Skeletal muscle cell (primary cell): ENCODE data around the gene MVP.

Experiments used
- DNase-seq: peaks from one replicate; pipeline ENCODE4 v3.0.0-alpha.2; 2010; ENCODE audit warnings: low read depth
- H3K4me3 ChIP-seq: 2 replicates; pipeline ENCODE4 v1.5.1; 2011; ENCODE audit warnings: low read depth, mild to moderate bottlenecking, control low read depth, low read length, moderate library complexity

MVP gene

GRCh38 chr16:29802416-29802935 is 17.8 kb upstream of the MVP start:
- no peak overlapping the region for H3K4me3 ChIP-seq
- DNase-seq = no peak

DNA sequence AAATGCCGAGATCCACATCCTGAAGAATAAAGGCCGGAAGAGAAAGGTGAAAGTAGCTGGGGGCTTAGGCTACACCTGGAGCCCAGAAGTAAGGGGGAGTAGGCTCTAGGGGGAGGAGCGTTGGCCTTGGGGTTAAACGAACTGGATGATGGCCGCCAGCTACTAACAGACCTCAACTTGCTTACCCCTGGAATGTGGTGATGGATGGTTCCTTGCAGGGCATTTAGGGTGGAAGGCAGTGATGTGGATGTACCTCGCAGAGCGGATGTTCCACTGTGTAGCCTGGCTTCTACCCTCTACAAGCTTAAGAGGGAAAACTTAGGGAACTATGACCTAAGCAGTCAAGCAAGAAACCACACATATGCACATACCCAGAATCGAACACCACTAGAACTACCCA is 16.2 kb upstream of the MVP start:
- no peak overlapping the region for H3K4me3 ChIP-seq
- DNase-seq = no peak

DNA sequence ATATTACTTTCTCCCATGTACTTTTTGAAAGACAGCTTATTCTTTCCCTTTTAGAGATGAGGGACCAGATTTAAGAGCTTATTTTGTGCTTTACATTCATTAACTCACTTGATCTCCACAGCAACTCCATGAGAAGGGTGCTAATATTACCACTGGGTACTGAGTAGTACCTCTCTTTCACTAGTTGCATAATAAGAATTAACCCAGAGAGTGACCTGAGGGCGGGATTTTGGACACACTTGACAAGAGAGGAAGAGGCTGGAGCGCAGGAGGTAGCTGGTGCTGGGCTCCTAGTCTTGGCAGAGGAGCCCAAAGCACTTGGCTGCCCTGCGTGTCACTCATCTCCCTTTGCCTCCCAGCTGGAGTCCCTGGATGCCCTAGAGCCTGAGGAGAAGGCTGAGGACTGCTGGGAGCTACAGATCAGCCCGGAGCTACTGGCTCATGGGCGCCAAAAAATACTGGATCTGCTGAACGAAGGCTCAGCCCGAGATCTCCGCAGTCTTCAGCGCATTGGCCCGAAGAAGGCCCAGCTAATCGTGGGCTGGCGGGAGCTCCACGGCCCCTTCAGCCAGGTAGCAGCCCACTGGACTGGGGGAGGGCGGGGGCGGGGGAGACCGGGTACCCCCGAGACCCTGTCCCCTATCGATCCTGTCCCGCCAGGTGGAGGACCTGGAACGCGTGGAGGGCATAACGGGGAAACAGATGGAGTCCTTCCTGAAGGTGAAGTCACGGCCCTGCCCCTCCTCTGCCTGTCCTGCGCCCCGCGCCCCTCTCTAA is 15.6 kb upstream of the MVP start:
- DNase-seq = no peak

GRCh38 chr16:29805232-29806098 is 14.8 kb upstream of the MVP start:
- peak; percentile 91 for DNase-seq
- H3K4me3 ChIP-seq = peak overlapping the region; percentile 72

More for the DNA sequence above, 15.6 kb upstream of the MVP start:
- peak overlapping the region; percentile 72 for H3K4me3 ChIP-seq

GRCh38 chr16:29806099-29806579 is 14.1 kb upstream of the MVP start, which contains the start of gene MAZ:
Gene MAZ, plus strand, starts transcription at chr16:29806529. Its CDS starts 173 bp downstream, at chr16:29806702.
- H3K4me3 ChIP-seq = peak within 1 kb of the TSS; percentile 72
- peak; percentile 81 for DNase-seq

DNA sequence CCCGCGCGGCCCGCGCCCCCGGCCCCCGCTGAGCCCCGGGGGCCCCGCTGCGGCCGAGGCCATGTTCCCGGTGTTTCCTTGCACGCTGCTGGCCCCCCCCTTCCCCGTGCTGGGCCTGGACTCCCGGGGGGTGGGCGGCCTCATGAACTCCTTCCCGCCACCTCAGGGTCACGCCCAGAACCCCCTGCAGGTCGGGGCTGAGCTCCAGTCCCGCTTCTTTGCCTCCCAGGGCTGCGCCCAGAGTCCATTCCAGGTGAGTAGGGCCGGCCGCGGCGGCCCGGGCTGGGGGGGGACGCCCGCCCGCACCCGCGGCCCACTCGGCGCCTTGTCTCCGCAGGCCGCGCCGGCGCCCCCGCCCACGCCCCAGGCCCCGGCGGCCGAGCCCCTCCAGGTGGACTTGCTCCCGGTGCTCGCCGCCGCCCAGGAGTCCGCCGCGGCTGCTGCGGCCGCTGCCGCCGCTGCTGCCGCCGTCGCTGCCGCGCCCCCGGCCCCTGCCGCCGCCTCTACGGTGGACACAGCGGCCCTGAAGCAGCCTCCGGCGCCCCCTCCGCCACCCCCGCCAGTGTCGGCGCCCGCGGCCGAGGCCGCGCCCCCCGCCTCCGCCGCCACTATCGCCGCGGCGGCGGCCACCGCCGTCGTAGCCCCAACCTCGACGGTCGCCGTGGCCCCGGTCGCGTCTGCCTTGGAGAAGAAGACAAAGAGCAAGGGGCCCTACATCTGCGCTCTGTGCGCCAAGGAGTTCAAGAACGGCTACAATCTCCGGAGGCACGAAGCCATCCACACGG is 13.4 kb upstream of the MVP start:
- peak overlapping the region; percentile 61 for H3K4me3 ChIP-seq

GRCh38 chr16:29807426-29808218 is 12.6 kb upstream of the MVP start:
- peak; percentile 79 for DNase-seq
- peak overlapping the region; percentile 60 for H3K4me3 ChIP-seq

More for the DNA sequence above, 13.4 kb upstream of the MVP start:
- no peak for DNase-seq

- H3K4me3 ChIP-seq = peak overlapping the region; percentile 60
- no peak for DNase-seq
These were observed 11.9 kb upstream of the MVP start for GRCh38 chr16:29808219-29808900.

DNA sequence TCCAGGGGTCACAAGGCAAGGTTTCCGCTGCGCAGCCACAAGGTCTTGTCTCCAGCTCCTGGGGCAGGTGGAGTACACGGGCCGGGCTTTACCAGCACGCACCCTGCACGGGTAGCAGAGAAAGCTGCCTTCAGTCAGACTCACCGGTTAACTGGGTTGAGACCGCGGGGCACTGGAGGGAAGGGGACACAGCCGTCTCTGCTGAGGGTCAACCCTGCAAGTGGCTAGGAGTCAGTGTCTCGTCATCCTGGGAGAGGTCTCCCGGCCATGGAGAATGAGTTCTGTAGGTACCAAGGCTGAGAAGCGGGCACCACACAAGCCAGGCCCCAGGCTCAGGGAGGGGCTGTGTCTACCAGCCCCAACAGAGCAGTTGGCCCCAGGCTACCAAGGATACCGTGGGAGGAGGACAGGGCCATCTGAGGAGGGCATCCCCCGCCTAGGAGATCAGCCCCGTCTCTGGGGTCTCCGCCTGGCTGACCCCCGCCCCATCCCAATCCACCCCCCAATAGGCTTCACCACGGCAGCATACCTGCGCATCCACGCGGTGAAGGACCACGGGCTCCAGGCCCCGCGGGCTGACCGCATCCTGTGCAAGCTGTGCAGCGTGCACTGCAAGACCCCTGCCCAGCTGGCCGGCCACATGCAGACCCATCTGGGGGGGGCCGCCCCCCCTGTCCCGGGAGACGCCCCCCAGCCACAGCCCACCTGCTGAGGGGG is 11.1 kb upstream of the MVP start:
- peak overlapping the region; percentile 60 for H3K4me3 ChIP-seq
- DNase-seq = no peak

DNA sequence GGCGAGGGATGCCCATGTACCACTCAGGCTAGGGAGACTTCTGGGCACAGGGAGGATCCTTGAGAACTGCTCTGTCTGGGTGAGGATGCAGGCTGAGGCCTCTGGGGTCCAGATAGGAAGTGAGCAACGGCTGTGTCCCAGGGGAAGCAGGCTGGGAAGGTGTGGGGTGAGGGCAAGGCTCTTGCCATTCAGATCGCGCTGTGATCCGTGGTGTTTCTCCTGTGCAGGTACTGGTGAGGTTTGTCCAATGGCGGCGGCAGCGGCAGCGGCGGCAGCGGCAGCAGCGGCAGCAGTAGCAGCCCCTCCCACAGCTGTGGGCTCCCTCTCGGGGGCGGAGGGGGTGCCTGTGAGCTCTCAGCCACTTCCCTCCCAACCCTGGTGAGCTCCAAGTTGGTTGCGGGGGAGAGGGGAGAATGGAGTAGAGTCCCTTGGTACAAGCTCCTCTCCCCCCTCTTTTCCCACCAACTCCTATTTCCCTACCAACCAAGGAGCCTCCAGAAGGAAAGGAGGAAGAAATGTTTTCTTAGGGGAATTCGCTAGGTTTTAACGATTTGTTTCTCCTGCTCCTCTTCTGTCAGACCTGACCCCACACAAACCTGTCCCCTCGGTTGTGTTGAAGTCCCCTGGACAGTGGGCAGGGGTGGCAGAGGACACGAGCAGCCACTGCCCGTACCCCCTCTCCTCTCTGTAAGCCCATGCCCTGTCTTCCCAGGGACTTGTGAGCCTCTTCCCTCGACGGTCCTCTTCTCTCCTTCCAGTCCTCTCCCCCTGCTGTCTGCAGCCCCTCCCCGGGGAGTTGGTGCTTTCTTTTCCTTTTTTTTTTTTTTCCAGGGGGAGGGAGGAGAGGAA is 10.2 kb upstream of the MVP start:
- H3K4me3 ChIP-seq = peak overlapping the region; percentile 22
- DNase-seq = no peak

- DNase-seq = no peak
- H3K4me3 ChIP-seq = peak overlapping the region; percentile 13
These were observed 9.5 kb upstream of the MVP start for GRCh38 chr16:29810699-29811169.

- H3K4me3 ChIP-seq = peak overlapping the region; percentile 68
- DNase-seq = peak; percentile 92
These were observed 8.9 kb upstream of the MVP start for GRCh38 chr16:29811170-29811895.

DNA sequence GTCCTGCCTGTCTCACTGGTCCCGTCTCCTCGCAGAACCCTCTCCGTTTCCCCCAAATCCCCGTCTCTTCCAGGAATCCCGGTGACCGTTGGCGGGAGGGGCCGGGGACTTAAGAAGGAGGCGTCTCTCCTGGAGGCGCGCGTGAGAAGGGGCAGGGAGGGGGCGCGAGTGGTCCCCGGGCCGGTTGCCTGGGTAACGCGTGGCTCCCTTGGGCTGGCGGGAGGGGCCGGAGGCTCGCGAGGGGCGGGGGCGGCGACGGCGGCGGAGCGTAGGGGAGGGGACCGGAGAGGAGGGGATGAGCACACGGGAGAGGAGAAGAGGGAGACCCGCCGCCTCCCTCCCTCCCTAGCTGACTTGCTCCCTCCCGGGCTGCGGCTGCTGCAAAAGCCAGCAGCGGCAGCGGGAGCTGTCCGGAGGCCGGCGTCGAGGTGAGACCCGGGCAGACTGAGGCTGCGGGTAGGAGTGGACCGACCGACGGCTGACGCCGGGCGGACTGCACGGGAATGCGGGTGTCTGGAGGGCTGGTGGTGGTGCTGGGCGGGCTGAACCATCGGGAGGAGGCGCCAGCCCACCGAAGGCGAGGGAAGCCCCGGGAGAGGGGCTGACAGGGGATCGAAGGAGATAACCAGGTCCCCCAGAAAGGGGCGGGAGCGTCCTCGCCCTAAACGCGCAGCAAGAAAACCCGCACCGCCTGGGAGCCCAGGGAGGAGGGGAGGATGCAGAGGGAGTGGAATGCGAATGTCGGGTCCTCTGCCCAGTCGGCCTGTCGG is 8.2 kb upstream of the MVP start, which contains the start of gene PRRT2:
TSS of gene PRRT2 (plus strand) at position 298 of the 770 bp plus-strand sequence. CDS start 862 bp downstream, outside the sequence.
- no peak for DNase-seq
- peak within 1 kb of the TSS; percentile 68 for H3K4me3 ChIP-seq

DNA sequence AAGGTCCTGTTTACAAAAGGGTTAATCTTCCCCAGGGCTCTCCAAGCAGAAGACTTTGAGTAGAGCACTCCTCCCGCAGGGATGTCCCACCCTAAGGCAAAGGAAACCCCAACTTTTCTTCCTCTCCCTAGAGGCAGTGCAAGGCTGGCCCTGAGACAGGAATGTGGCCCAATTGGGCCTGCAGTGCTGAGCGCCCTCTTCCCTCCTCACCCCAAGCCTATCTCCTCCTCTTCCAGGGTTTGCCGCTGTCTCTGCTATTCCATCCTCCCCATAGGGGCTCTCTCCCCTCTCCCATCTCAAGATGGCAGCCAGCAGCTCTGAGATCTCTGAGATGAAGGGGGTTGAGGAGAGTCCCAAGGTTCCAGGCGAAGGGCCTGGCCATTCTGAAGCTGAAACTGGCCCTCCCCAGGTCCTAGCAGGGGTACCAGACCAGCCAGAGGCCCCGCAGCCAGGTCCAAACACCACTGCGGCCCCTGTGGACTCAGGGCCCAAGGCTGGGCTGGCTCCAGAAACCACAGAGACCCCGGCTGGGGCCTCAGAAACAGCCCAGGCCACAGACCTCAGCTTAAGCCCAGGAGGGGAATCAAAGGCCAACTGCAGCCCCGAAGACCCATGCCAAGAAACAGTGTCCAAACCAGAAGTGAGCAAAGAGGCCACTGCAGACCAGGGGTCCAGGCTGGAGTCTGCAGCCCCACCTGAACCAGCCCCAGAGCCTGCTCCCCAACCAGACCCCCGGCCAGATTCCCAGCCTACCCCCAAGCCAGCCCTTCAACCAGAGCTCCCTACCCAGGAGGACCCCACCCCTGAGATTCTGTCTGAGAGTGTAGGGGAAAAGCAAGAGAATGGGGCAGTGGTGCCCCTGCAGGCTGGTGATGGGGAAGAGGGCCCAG is 7.3 kb upstream of the MVP start:
- H3K4me3 ChIP-seq = peak overlapping the region; percentile 68
- no peak for DNase-seq
